GM12878 (cell line): Measurements from ENCODE around the gene MEDAG. TPM values are rescaled to one million over a fixed set of nuclear protein-coding genes. Genes with fewer than 3 reads are reported as not detected.

ENCODE experiments used
- ATAC-seq: fragments of 200-7000 bp; cut with Tn5 transposase; 3 replicates; pipeline ENCODE4 v1.9.1; 2020; ENCODE audit warnings: mild to moderate bottlenecking, moderate library complexity
- BruUV-seq: library from RNA; stranded (reverse); fragments of 400-500 nt; replicated peaks from 2 replicates; lab custom pipeline; 2021; lab: Mats Ljungman, UMichigan
- CTCF ChIA-PET: fragments of 300-600 bp; sonication (Branson Sonifier 250); formaldehyde crosslinking; extraction: SDS; loops from one replicate; lab custom pipeline; 2021; ENCODE audit warnings: inconsistent platforms; lab: Yijun Ruan, JAX
- POLR2A ChIA-PET: fragments of 350-600 bp; formaldehyde crosslinking; extraction: SDS; loops from one replicate; lab custom pipeline; 2021; ENCODE audit warnings: inconsistent platforms; lab: Charles Lee
- RAD21 ChIA-PET: fragments of 300-600 bp; sonication (Branson Sonifier 250); formaldehyde crosslinking; loops from one replicate; lab custom pipeline; 2023; ENCODE audit warnings: antibody characterized with exemption; ENCODE audit not compliant: unreplicated experiment; lab: Charles Lee
- SMC1A ChIA-PET: fragments of 300-600 bp; sonication (Branson Sonifier 250); formaldehyde crosslinking; loops from one replicate; lab custom pipeline; 2023; ENCODE audit not compliant: unreplicated experiment, uncharacterized antibody; lab: Charles Lee
- DNase-seq: peaks from one replicate; pipeline ENCODE4 v3.0.0-alpha.2; 2011; ENCODE audit warnings: low read depth, low spot score
- FAIRE-seq: peaks from 3 replicates; lab custom pipeline; 2011; peaks lifted over from hg19 to GRCh38; lab: Jason Lieb, UNC
- H2AFZ ChIP-seq: 2 replicates; pipeline ENCODE4 v1.6.0; 2011; ENCODE audit warnings: low read depth, low read length, control low read depth; ENCODE audit not compliant: control insufficient read depth
- H3K27ac ChIP-seq: 2 replicates; pipeline ENCODE4 v1.5.1; 2011; ENCODE audit warnings: control low read depth; ENCODE audit not compliant: control insufficient read depth, insufficient read depth
- H3K27me3 ChIP-seq, 2 experiments: replicated peaks in 1 of 2; 2 replicates each; pipeline versions ENCODE4 v1.6.0 to v1.6.1; 2011; ENCODE audit warnings: low read length in 1 of 2; ENCODE audit not compliant: control insufficient read depth in 2 of 2, insufficient read depth in 2 of 2
- H3K36me3 ChIP-seq, 2 experiments: 2 replicates each; pipeline ENCODE4 v1.5.1; 2011; ENCODE audit warnings: low read length in 1 of 2; ENCODE audit not compliant: control insufficient read depth in 2 of 2, insufficient read depth in 2 of 2
- H3K4me1 ChIP-seq: 2 replicates; pipeline ENCODE4 v1.6.1; 2011; ENCODE audit warnings: mild to moderate bottlenecking, low read length, moderate library complexity, mixed read lengths; ENCODE audit not compliant: control insufficient read depth, insufficient read depth
- H3K4me2 ChIP-seq: 2 replicates; pipeline ENCODE4 v1.6.0; 2011; ENCODE audit warnings: control low read depth; ENCODE audit not compliant: control insufficient read depth, insufficient read depth
- H3K4me3 ChIP-seq: fragments of 200-600 bp; sonication (generic); 2 replicates; pipeline ENCODE4 v1.5.1; 2016
- H3K79me2 ChIP-seq: 2 replicates; pipeline ENCODE4 v1.6.0; 2011; ENCODE audit warnings: low read length; ENCODE audit not compliant: control insufficient read depth, insufficient read depth
- H3K9ac ChIP-seq: 2 replicates; pipeline ENCODE4 v1.8.0; 2011; ENCODE audit warnings: low read length, control low read depth, mixed read lengths; ENCODE audit not compliant: control insufficient read depth, insufficient read depth
- H3K9me3 ChIP-seq: replicated peaks from 3 replicates; pipeline ENCODE4 v1.5.1; 2011; ENCODE audit warnings: mild to moderate bottlenecking, low read length; ENCODE audit not compliant: control insufficient read depth, insufficient read depth
- H4K20me1 ChIP-seq: 2 replicates; pipeline ENCODE4 v1.6.0; 2011; ENCODE audit not compliant: control insufficient read depth, insufficient read depth
- CBX3 ChIP-seq: fragments of 200-600 bp; sonication (generic); IDR thresholded peaks from 2 replicates; pipeline ENCODE4 v1.6.1; 2016; ENCODE audit warnings: low read depth, borderline replicate concordance
- MAX ChIP-seq: IDR thresholded peaks from 2 replicates; pipeline ENCODE4 v1.6.1; 2012; ENCODE audit warnings: low read depth, low read length, improper control_type of control experiment
- NR2F1 ChIP-seq: fragments of 450-650 bp; conservative IDR thresholded peaks from 2 replicates; pipeline ENCODE4 v1.6.1; 2017; ENCODE audit warnings: mild to moderate bottlenecking
- RFX5 ChIP-seq: IDR thresholded peaks from 2 replicates; pipeline ENCODE4 v1.6.1; 2011; ENCODE audit warnings: low read depth, low read length, improper control_type of control experiment
- SIX5 ChIP-seq: IDR thresholded peaks from 2 replicates; pipeline ENCODE4 v1.6.1; 2011; ENCODE audit warnings: mild to moderate bottlenecking, low read depth, low read length, moderate library complexity; ENCODE audit not compliant: severe bottlenecking
- TBL1XR1 ChIP-seq: IDR thresholded peaks from 2 replicates; pipeline ENCODE4 v1.6.1; 2012; ENCODE audit warnings: low read depth, low read length, improper control_type of control experiment
- ZBED1 ChIP-seq: IDR thresholded peaks from 2 replicates; pipeline ENCODE4 v1.6.1; 2016; ENCODE audit warnings: borderline replicate concordance
- WGBS: methylation state at CpG from one replicate; pipeline ENCODE4 v1.1.6; 2016; ENCODE audit warnings: low lambda C conversion rate; ENCODE audit not compliant: insufficient replicate concordance, insufficient coverage; ENCODE audit errors: missing lambda C conversion rate; 5-methylcytosine and 5-hydroxymethylcytosine counted together
- in situ Hi-C: fragments of 300-500 bp; cut with MboI; formaldehyde crosslinking; loops from 9 replicates; pipeline ENCODE4 v1.14.3; 2018; ENCODE audit warnings: mixed read lengths
- intact Hi-C: fragments of 100-400 bp; cut with micrococcal nuclease; formaldehyde crosslinking; loops from one replicate; pipeline ENCODE4 v1.14.2; 2022; ENCODE audit not compliant: unreplicated experiment
- polyA plus RNA-seq, 11 experiments: library from polyadenylated mRNA; depleted of rRNA in 4 of 11; unstranded in 6 of 11; stranded (reverse) in 5 of 11; fragments of >200 nt; fragmentation: Nextera tagmentation in 4 of 11; fragmentation: Illumina TruSeq in 1 of 11; extraction: Ambion mirVana in 4 of 11; extraction: Trizol in 1 of 11; gene quantifications; 1 replicate in 1 of 11; 2 replicates in 10 of 11; pipeline versions ENCODE4 v1.2.1 to v1.2.3, GENCODE V29; 2011 to 2016; ENCODE audit warnings: inconsistent platforms in 2 of 11, missing spikeins in 2 of 11, low read depth in 1 of 11
- total RNA-seq, 4 experiments: library from RNA; depleted of rRNA in 3 of 4; stranded (reverse); fragments of >200 nt in 3 of 4; fragmentation: Illumina TruSeq in 1 of 4; extraction: Trizol in 1 of 4; gene quantifications; 2 replicates each; pipeline versions ENCODE4 v1.2.1 to v1.2.3, GENCODE V29; 2013 to 2021
- TF ChIP-seq, protein P1 (sequence below): IDR thresholded peaks from 2 replicates; pipeline ENCODE4 v1.6.1; 2012; ENCODE audit warnings: low read length, inconsistent platforms

The MEDAG gene
- total and polyA plus RNA-seq, 10 of the 15 experiments (the other 5 are each of a cell fraction or from before 2014, with no cell fraction given), result 0.03 TPM; not detected in 9

DNA sequence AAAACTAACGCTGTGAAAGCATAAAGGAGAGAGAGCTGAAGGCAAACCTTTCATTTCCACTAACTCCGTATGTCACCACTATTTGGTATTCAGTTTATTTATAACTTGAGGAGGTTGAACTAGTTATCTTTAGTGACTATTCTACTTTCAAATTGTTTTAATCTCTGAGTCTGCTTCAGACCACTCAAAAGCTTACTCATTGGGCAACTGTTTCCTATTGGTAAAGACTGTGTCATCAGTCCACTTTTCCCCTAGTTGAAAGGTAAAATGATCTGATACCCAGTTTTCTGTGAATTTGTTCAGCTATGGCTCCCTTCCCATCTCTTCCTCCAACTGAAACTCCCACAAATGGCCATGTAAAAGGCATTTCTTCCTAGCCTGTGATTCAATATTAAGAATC is 65.5 kb downstream of the MEDAG start:
- intact Hi-C loops (no loop called here), in situ Hi-C loops (no loop called here)
- RAD21 ChIA-PET, result no interaction called here
- ATAC-seq, result no peak
- Histone ChIP-seq H3K27ac (no peak overlapping the region), H3K4me2 (no peak overlapping the region), H3K9ac (no peak overlapping the region), H3K36me3 (no peaks in the 10 kb centered on the region), H4K20me1 (no peaks in the 10 kb centered on the region), H3K79me2 (no peaks in the 10 kb centered on the region), H3K9me3 (no peaks in the 10 kb centered on the region), H3K4me1 (no peaks in the 10 kb centered on the region), H2AFZ (no peak overlapping the region), H3K27me3 (no peaks in the 10 kb centered on the region; a peak in 1 of 4 replicates), H3K4me3 (no peak overlapping the region)
- DNase-seq, result no peak
- BruUV-seq, result no TSS peak
- no peak for FAIRE-seq
- no peak for TF ChIP-seq RFX5
- TF ChIP-seq TBL1XR1, result no peak
- no peak for TF ChIP-seq ZBED1
- no peak for TF ChIP-seq CBX3
- TF ChIP-seq MAX, result no peak
- no peak for TF ChIP-seq NR2F1
- TF ChIP-seq, protein P1, sequence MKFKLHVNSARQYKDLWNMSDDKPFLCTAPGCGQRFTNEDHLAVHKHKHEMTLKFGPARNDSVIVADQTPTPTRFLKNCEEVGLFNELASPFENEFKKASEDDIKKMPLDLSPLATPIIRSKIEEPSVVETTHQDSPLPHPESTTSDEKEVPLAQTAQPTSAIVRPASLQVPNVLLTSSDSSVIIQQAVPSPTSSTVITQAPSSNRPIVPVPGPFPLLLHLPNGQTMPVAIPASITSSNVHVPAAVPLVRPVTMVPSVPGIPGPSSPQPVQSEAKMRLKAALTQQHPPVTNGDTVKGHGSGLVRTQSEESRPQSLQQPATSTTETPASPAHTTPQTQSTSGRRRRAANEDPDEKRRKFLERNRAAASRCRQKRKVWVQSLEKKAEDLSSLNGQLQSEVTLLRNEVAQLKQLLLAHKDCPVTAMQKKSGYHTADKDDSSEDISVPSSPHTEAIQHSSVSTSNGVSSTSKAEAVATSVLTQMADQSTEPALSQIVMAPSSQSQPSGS, result no peak
- no peak for TF ChIP-seq SIX5
- 0% methylated on average over 2 of the region's 2 CpGs for WGBS
- CTCF ChIA-PET, result interaction anchor here (1.2 to 2.9 kb wide), 3 partner anchors 8 to 77 kb away, joined by 4 to 18 read pairs (median 17); no protein-coding TSS in a partner anchor
- SMC1A ChIA-PET, result interaction anchor here (1.1 kb wide), 1 partner anchor 73 kb away, joined by 4 read pairs; no protein-coding TSS in a partner anchor
- POLR2A ChIA-PET, result no interaction called here
